Measurements from ENCODE around the gene NFE2L3.

- TF ChIP-seq, protein P1, sequence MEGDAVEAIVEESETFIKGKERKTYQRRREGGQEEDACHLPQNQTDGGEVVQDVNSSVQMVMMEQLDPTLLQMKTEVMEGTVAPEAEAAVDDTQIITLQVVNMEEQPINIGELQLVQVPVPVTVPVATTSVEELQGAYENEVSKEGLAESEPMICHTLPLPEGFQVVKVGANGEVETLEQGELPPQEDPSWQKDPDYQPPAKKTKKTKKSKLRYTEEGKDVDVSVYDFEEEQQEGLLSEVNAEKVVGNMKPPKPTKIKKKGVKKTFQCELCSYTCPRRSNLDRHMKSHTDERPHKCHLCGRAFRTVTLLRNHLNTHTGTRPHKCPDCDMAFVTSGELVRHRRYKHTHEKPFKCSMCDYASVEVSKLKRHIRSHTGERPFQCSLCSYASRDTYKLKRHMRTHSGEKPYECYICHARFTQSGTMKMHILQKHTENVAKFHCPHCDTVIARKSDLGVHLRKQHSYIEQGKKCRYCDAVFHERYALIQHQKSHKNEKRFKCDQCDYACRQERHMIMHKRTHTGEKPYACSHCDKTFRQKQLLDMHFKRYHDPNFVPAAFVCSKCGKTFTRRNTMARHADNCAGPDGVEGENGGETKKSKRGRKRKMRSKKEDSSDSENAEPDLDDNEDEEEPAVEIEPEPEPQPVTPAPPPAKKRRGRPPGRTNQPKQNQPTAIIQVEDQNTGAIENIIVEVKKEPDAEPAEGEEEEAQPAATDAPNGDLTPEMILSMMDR (conservative IDR thresholded peaks at IDR 0.05 in 1 of 2, IDR thresholded peaks at IDR 0.05 in 1 of 2; ENCODE audit: extremely low read depth in 1 of 2, insufficient read depth in 1 of 2, low read depth in 1 of 2, low read length in 2 of 2) = no peak
- TF ChIP-seq EZH2 (IDR thresholded peaks at IDR 0.05; ENCODE audit: borderline replicate concordance, low read length) = no peak
Measured at GRCh38 chr7:26165950-26166683, 14.1 kb downstream of the NFE2L3 start.

Data from mammary epithelial cell (primary cell).